ENCODE measurements around the gene HLA-DQA1. TPM values are rescaled to one million over a fixed set of nuclear protein-coding genes. Genes with fewer than 3 reads are reported as not detected.

The HLA-DQA1 gene
- total and polyA plus RNA-seq, 10 of the 15 experiments (the other 5 are each of a cell fraction or from before 2014, with no cell fraction given) = 289 to 1,769 (median 460) TPM

GRCh38 chr6:32668226-32668747 is 31.1 kb downstream of the HLA-DQA1 start:
- RAD21 ChIA-PET (ENCODE audit: unreplicated experiment) = interaction anchor here (0.8 to 2.7 kb wide), 11 partner anchors 17 to 233 kb away, joined by 3 to 14 read pairs (median 4); partner anchors contain the start of gene HLA-DQA1
- SMC1A ChIA-PET (ENCODE audit: uncharacterized antibody, unreplicated experiment) = interaction anchor here (1.4 to 5.7 kb wide), 7 partner anchors 10 to 93 kb away, joined by 3 to 94 read pairs (median 11); partner anchors contain the start of gene HLA-DRB1
- FAIRE-seq = peak; percentile 87
- Histone ChIP-seq H3K27ac (ENCODE audit: control insufficient read depth, insufficient read depth) (peak overlapping the region; percentile 92), H3K4me3 (no peak overlapping the region), H3K4me2 (ENCODE audit: control insufficient read depth, insufficient read depth) (peak overlapping the region; percentile 31), H3K79me2 (ENCODE audit: control insufficient read depth, insufficient read depth, low read length) (peaks cover 31% of the 10 kb centered on the region), H3K9me3 (replicated peaks; ENCODE audit: control insufficient read depth, insufficient read depth, low read length) (peaks cover 9% of the 10 kb centered on the region), H3K36me3 (ENCODE audit: control insufficient read depth in 2 of 2, insufficient read depth in 2 of 2, low read length in 1 of 2) (no peaks in the 10 kb centered on the region), H4K20me1 (ENCODE audit: control insufficient read depth, insufficient read depth) (no peaks in the 10 kb centered on the region), H3K9ac (ENCODE audit: control insufficient read depth, insufficient read depth, low read length) (peak overlapping the region; percentile 65), H3K27me3 (replicated peaks in 1 of 2; ENCODE audit: control insufficient read depth in 2 of 2, insufficient read depth in 2 of 2, low read length in 1 of 2) (no peaks in the 10 kb centered on the region), H2AFZ (ENCODE audit: control insufficient read depth, low read depth, low read length) (peak overlapping the region; percentile 67), H3K4me1 (ENCODE audit: control insufficient read depth, insufficient read depth, low read length) (peaks cover 22% of the 10 kb centered on the region)
- ATAC-seq = peak; percentile 85
- intact Hi-C loops (cut with micrococcal nuclease; ENCODE audit: unreplicated experiment) = loop anchor here (2.0 to 5.0 kb wide), 2 partner anchors 17 to 46 kb away; no protein-coding TSS in a partner anchor
- in situ Hi-C loops (cut with MboI) = loop anchor here (5.0 kb wide), 1 partner anchor 94 kb away; the partner anchor contains the start of gene HLA-DQB2
- WGBS (ENCODE audit: insufficient coverage, insufficient replicate concordance, low lambda C conversion rate, missing lambda C conversion rate) = 1% methylated on average over 5 of the region's 5 CpGs
- POLR2A ChIA-PET = interaction anchor here (0.6 to 11.5 kb wide), 15 partner anchors 8 to 232 kb away, joined by 3 to 168 read pairs (median 5); partner anchors contain the start of genes HLA-DQA1 and HLA-DRA
- CTCF ChIA-PET = interaction anchor here (1.3 to 2.2 kb wide), 3 partner anchors 10 to 45 kb away, joined by 3 to 16 read pairs (median 4); no protein-coding TSS in a partner anchor
- peak; percentile 95 for DNase-seq (ENCODE audit: low read depth, low spot score)
- BruUV-seq (replicated peaks) = no TSS peak
- no peak for TF ChIP-seq USF1 (IDR thresholded peaks at IDR 0.05; ENCODE audit: borderline replicate concordance, extremely low read length, insufficient read depth, low read depth, low read length)
- TF ChIP-seq MTA2 (IDR thresholded peaks at IDR 0.05; ENCODE audit: low read depth) = peak; percentile 30; the same call in 1 of the 2 replicates
- no peak for TF ChIP-seq PRDM15 (CRISPR knock-in tag; IDR thresholded peaks at IDR 0.05)
- TF ChIP-seq NFXL1 (IDR thresholded peaks at IDR 0.05; ENCODE audit: borderline replicate concordance) = no peak
- peak; percentile 79 for TF ChIP-seq ATF7 (IDR thresholded peaks at IDR 0.05; ENCODE audit: low read depth)
- TF ChIP-seq MTA3 (IDR thresholded peaks at IDR 0.05; ENCODE audit: borderline replicate concordance, low read length) = 0 out of 2 replicates have a peak, but pooled peaks have one; percentile 56
- no peak for TF ChIP-seq USF2 (IDR thresholded peaks at IDR 0.05; ENCODE audit: borderline replicate concordance, low read depth, low read length)
- 0 out of 2 replicates have a peak, but pooled peaks have one; percentile 8 for TF ChIP-seq RAD21 (IDR thresholded peaks at IDR 0.05; ENCODE audit: insufficient read depth, low read depth, low read length)
- peak; percentile 58; the same call in 1 of the 2 replicates for TF ChIP-seq FOXM1 (IDR thresholded peaks at IDR 0.05; ENCODE audit: low read depth, low read length)
- TF ChIP-seq BCL11A (IDR thresholded peaks at IDR 0.05; ENCODE audit: low read depth, low read length) = no peak
- TF ChIP-seq PKNOX1 (IDR thresholded peaks at IDR 0.05) = 0 out of 2 replicates have a peak, but pooled peaks have one; percentile 27
- no peak; the same call in 1 of the 2 replicates for TF ChIP-seq WRNIP1 (IDR thresholded peaks at IDR 0.05; ENCODE audit: borderline replicate concordance, low read depth, low read length)
- TF ChIP-seq CEBPB (IDR thresholded peaks at IDR 0.05; ENCODE audit: borderline replicate concordance in 1 of 2, low read depth in 2 of 2, low read length in 2 of 2) = peak in 1 of 2 experiments; percentile 91; a peak in 1 of 4 replicates
- TF ChIP-seq HDAC2 (IDR thresholded peaks at IDR 0.05) = no peak
- no peak for TF ChIP-seq EZH2 (IDR thresholded peaks at IDR 0.05; ENCODE audit: borderline replicate concordance, control insufficient read depth, low read depth, low read length)
